ENCODE measurements around the gene ASCC1.
"Not testable (repeated sequence)": the region's sequence is repeated elsewhere in the genome, so short reads cannot be mapped to it uniquely, and the experiment has no call there.

DNA sequence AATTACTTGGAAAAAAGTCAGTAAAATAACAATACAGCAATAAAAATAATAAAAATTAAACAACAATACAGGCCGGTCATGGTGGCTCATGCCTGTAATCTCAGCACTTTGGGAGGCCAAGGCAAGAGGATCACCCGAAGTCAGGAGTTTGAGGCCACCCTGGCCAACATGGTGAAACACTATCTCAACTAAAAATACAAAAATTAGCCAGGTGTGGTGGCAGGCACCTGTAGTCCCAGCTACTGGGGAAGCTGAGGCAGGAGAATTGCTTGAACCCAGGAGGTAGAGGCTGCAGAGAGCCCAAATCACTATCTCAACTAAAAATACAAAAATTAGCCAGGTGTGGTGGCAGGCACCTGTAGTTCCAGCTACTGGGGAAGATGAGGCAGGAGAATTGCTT is 4.2 kb downstream of the ASCC1 start:
- TF ChIP-seq, protein P1, sequence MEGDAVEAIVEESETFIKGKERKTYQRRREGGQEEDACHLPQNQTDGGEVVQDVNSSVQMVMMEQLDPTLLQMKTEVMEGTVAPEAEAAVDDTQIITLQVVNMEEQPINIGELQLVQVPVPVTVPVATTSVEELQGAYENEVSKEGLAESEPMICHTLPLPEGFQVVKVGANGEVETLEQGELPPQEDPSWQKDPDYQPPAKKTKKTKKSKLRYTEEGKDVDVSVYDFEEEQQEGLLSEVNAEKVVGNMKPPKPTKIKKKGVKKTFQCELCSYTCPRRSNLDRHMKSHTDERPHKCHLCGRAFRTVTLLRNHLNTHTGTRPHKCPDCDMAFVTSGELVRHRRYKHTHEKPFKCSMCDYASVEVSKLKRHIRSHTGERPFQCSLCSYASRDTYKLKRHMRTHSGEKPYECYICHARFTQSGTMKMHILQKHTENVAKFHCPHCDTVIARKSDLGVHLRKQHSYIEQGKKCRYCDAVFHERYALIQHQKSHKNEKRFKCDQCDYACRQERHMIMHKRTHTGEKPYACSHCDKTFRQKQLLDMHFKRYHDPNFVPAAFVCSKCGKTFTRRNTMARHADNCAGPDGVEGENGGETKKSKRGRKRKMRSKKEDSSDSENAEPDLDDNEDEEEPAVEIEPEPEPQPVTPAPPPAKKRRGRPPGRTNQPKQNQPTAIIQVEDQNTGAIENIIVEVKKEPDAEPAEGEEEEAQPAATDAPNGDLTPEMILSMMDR (conservative IDR thresholded peaks at IDR 0.05): not testable (repeated sequence)
- not testable (repeated sequence) for TF ChIP-seq ZFX (IDR thresholded peaks at IDR 0.05)
